Endothelial cell of umbilical vein (primary cell): ENCODE results near the gene UBASH3B.

ENCODE experiments used
- EZH2 ChIP-seq: IDR thresholded peaks from 2 replicates; pipeline ENCODE4 v1.6.1; 2012; ENCODE audit warnings: borderline replicate concordance, low read depth, mild to moderate bottlenecking, moderate library complexity, low read length, inconsistent platforms; ENCODE audit not compliant: severe bottlenecking
- FOS ChIP-seq: IDR thresholded peaks from 2 replicates; pipeline ENCODE4 v1.6.1; 2011; ENCODE audit warnings: mild to moderate bottlenecking, low read length, moderate library complexity, borderline replicate concordance; ENCODE audit not compliant: insufficient read depth
- GATA2 ChIP-seq: IDR thresholded peaks from 2 replicates; pipeline ENCODE4 v1.7.0; 2011; ENCODE audit warnings: low read depth, mild to moderate bottlenecking, moderate library complexity, mixed read lengths, low read length; ENCODE audit not compliant: insufficient read length, insufficient read depth
- JUN ChIP-seq: IDR thresholded peaks from 2 replicates; pipeline ENCODE4 v1.6.1; 2011; ENCODE audit warnings: borderline replicate concordance, low read depth; ENCODE audit not compliant: insufficient read length, insufficient read depth
- MYC ChIP-seq: IDR thresholded peaks from one replicate; pipeline ENCODE4 v1.6.1; 2011; ENCODE audit warnings: mild to moderate bottlenecking, low read depth, low read length
- POLR2A ChIP-seq: IDR thresholded peaks from 2 replicates; pipeline ENCODE4 v1.6.1; 2012; ENCODE audit warnings: low read depth, mild to moderate bottlenecking, control low read depth, low read length
- POLR2AphosphoS5 ChIP-seq: IDR thresholded peaks from 2 replicates; pipeline ENCODE4 v1.6.1; 2012; ENCODE audit warnings: low read depth, mild to moderate bottlenecking, control low read depth, low read length, moderate library complexity; ENCODE audit not compliant: insufficient read depth
- TF ChIP-seq, protein P1 (sequence below), 2 donors: IDR thresholded peaks; 1 replicate in 1 of 2; 2 replicates in 1 of 2; pipeline ENCODE4 v1.5.1; 2011; ENCODE audit warnings: low read length in 2 of 2, mild to moderate bottlenecking in 2 of 2, moderate library complexity in 2 of 2, control low read depth in 1 of 2, inconsistent platforms in 1 of 2, low read depth in 1 of 2; ENCODE audit not compliant: insufficient read depth in 1 of 2; ENCODE audit errors: extremely low read depth in 1 of 2
- TF ChIP-seq, protein P2 (sequence below): IDR thresholded peaks from 2 replicates; pipeline ENCODE4 v1.6.1; 2011; ENCODE audit not compliant: insufficient read depth, insufficient read length

DNA sequence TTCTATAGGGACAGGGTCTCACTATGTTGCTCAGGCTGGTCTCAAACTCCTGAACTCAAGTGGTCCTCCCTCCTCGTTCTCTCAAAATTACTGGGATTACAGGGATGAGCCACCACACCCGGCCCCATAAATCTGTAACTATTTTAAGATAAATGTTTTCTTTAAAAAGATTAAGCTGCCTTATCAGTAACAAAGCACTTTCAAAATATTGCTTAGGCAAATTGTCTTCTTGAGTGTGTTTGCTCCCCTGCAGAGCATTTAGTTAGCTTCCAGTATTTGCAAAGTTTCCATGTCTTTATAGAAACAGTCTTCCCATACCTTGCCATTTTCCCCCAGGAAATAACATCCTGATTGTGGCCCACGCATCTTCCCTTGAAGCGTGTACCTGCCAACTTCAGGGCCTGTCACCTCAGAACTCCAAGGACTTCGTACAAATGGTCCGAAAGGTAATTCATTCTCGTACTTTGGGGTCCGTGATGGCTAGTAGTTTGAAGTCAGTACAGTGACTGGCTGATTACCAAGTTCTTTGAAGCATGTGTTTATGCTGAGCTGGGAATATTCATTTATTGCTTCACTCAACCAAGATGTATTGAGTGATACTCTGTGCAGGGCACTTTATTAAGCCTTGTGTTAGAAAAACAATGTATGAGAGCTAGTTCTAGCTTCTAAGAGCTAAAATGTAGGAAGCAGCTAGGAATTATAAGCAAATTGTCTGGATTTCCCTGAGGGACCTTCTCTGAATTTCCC, 152.4 kb downstream of the UBASH3B start:
- TF ChIP-seq, protein P1, sequence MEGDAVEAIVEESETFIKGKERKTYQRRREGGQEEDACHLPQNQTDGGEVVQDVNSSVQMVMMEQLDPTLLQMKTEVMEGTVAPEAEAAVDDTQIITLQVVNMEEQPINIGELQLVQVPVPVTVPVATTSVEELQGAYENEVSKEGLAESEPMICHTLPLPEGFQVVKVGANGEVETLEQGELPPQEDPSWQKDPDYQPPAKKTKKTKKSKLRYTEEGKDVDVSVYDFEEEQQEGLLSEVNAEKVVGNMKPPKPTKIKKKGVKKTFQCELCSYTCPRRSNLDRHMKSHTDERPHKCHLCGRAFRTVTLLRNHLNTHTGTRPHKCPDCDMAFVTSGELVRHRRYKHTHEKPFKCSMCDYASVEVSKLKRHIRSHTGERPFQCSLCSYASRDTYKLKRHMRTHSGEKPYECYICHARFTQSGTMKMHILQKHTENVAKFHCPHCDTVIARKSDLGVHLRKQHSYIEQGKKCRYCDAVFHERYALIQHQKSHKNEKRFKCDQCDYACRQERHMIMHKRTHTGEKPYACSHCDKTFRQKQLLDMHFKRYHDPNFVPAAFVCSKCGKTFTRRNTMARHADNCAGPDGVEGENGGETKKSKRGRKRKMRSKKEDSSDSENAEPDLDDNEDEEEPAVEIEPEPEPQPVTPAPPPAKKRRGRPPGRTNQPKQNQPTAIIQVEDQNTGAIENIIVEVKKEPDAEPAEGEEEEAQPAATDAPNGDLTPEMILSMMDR (IDR thresholded peaks at IDR 0.05; ENCODE audit: extremely low read depth in 1 of 2, insufficient read depth in 1 of 2, low read depth in 1 of 2, low read length in 2 of 2), result no peak
- TF ChIP-seq, protein P2, sequence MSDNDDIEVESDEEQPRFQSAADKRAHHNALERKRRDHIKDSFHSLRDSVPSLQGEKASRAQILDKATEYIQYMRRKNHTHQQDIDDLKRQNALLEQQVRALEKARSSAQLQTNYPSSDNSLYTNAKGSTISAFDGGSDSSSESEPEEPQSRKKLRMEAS, result no peak
- TF ChIP-seq MYC, result no peak
- TF ChIP-seq EZH2, result no peak
- no peak for TF ChIP-seq POLR2A
- TF ChIP-seq POLR2AphosphoS5, result no peak
- no peak for TF ChIP-seq JUN
- TF ChIP-seq GATA2, result no peak
- no peak for TF ChIP-seq FOS
